HL-60 (cell line): ENCODE measurements around the gene MRPL46.

Experiments used
- CTCF ChIP-seq: IDR thresholded peaks from one replicate; pipeline ENCODE4 v1.5.1; 2011; ENCODE audit warnings: low read length, control low read depth, inconsistent platforms; ENCODE audit not compliant: insufficient read depth
- GABPA ChIP-seq: IDR thresholded peaks from 2 replicates; pipeline ENCODE4 v1.6.1; 2012; ENCODE audit warnings: low read depth
- POLR2AphosphoS5 ChIP-seq: IDR thresholded peaks from 2 replicates; pipeline ENCODE4 v1.6.1; 2012; ENCODE audit warnings: low read depth
- REST ChIP-seq: IDR thresholded peaks from 2 replicates; pipeline ENCODE4 v1.6.1; 2012; ENCODE audit warnings: low read depth; ENCODE audit not compliant: insufficient replicate concordance

GRCh38 chr15:88509964-88510363 is 42.8 kb upstream of the MRPL46 start:
- no peak for TF ChIP-seq CTCF
- TF ChIP-seq REST, result no peak
- TF ChIP-seq GABPA, result no peak
- TF ChIP-seq POLR2AphosphoS5, result no peak
